SK-N-SH (cell line): Measurements from ENCODE around the gene HGS. TPM values are rescaled to one million over a fixed set of nuclear protein-coding genes. Genes with fewer than 3 reads are reported as not detected.

Experiments used
- CTCF ChIA-PET: fragments of 300-600, 350-600 bp; formaldehyde crosslinking; extraction: SDS; loops from one replicate; lab custom pipeline; 2021; lab: Yijun Ruan, JAX
- POLR2A ChIA-PET: fragments of 350-600 bp; sonication (Branson Sonifier 250); formaldehyde crosslinking; extraction: SDS; loops from one replicate; lab custom pipeline; 2020; ENCODE audit warnings: antibody characterized with exemption, inconsistent platforms; lab: Yijun Ruan, JAX
- DNase-seq: peaks from one replicate; pipeline ENCODE4 v3.0.0; 2012
- H2AFZ ChIP-seq: fragments of 200-600 bp; sonication (generic); 2 replicates; pipeline ENCODE4 v1.8.1; 2016; ENCODE audit warnings: antibody characterized with exemption, mild to moderate bottlenecking, low read depth
- H3F3A ChIP-seq: fragments of 200-600 bp; sonication (generic); replicated peaks from 2 replicates; pipeline ENCODE3; 2016; ENCODE audit warnings: antibody characterized with exemption, mild to moderate bottlenecking; ENCODE audit not compliant: insufficient read depth
- H3K27ac ChIP-seq, 2 experiments: fragments of 200-500 bp in 1 of 2; fragments of 200-600 bp in 1 of 2; sonication (Bioruptor generic) in 1 of 2; sonication (generic), shearing (Covaris generic) in 1 of 2; 2 replicates each; pipeline versions ENCODE4 v1.5.1 to v1.6.1; 2014 to 2016; ENCODE audit warnings: low read depth in 2 of 2, inconsistent platforms in 1 of 2, low read length in 1 of 2, mild to moderate bottlenecking in 1 of 2, mixed read lengths in 1 of 2
- H3K27me3 ChIP-seq: fragments of 200-600 bp; sonication (generic), shearing (Covaris generic); 2 replicates; pipeline ENCODE4 v1.6.1; 2016; ENCODE audit warnings: mixed run types; ENCODE audit not compliant: insufficient read depth
- H3K36me3 ChIP-seq, 2 experiments: fragments of 200-500 bp in 1 of 2; fragments of 200-600 bp in 1 of 2; sonication (Bioruptor generic) in 1 of 2; sonication (generic) in 1 of 2; replicated peaks in 1 of 2; 2 replicates each; pipeline versions ENCODE3 to v1.5.1; 2014 to 2016; ENCODE audit warnings: low read length in 1 of 2, mild to moderate bottlenecking in 1 of 2; ENCODE audit not compliant: insufficient read depth in 2 of 2, control insufficient read depth in 1 of 2
- H3K4me1 ChIP-seq, 2 experiments: fragments of 200-500 bp in 1 of 2; fragments of 200-600 bp in 1 of 2; sonication (Bioruptor generic) in 1 of 2; sonication (generic), shearing (Covaris generic) in 1 of 2; 2 replicates each; pipeline versions ENCODE4 v1.5.1 to v1.6.1; 2014 to 2016; ENCODE audit warnings: low read depth in 1 of 2, low read length in 1 of 2, mixed run types in 1 of 2; ENCODE audit not compliant: insufficient read depth in 2 of 2, control insufficient read depth in 1 of 2
- H3K4me2 ChIP-seq: fragments of 200-600 bp; sonication (generic), shearing (Covaris generic); 2 replicates; pipeline ENCODE4 v1.6.1; 2017; ENCODE audit warnings: mixed run types
- H3K4me3 ChIP-seq, 2 experiments: fragments of 200-500 bp in 1 of 2; fragments of 200-600 bp in 1 of 2; sonication (Bioruptor generic) in 1 of 2; sonication (generic), shearing (Covaris generic) in 1 of 2; 2 replicates each; pipeline versions ENCODE4 v1.5.1 to v1.8.1; 2014 to 2016; ENCODE audit warnings: low read depth in 2 of 2, inconsistent platforms in 1 of 2, low read length in 1 of 2, mild to moderate bottlenecking in 1 of 2, mixed read lengths in 1 of 2, moderate library complexity in 1 of 2
- H3K79me2 ChIP-seq: fragments of 200-600 bp; sonication (generic); 2 replicates; pipeline ENCODE4 v1.8.1; 2017; ENCODE audit warnings: mild to moderate bottlenecking; ENCODE audit not compliant: insufficient read depth
- H3K9ac ChIP-seq: fragments of 200-600 bp; sonication (generic); 2 replicates; pipeline ENCODE4 v1.6.1; 2017; ENCODE audit warnings: mixed run types
- H3K9me2 ChIP-seq: fragments of 200-600 bp; sonication (generic); 2 replicates; pipeline ENCODE4 v1.6.1; 2017; ENCODE audit warnings: mixed run types
- H3K9me3 ChIP-seq: fragments of 200-600 bp; sonication (generic); 2 replicates; pipeline ENCODE4 v1.6.1; 2017; ENCODE audit warnings: mixed run types, mild to moderate bottlenecking, moderate library complexity
- H4K20me1 ChIP-seq: fragments of 200-600 bp; sonication (generic); 2 replicates; pipeline ENCODE4 v1.6.1; 2017; ENCODE audit warnings: mild to moderate bottlenecking, mixed run types; ENCODE audit not compliant: insufficient read depth
- CTCF ChIP-seq: fragments of 200-600 bp; sonication (generic); IDR thresholded peaks from 2 replicates; pipeline ENCODE4 v1.6.1; 2017; ENCODE audit warnings: antibody characterized with exemption, mild to moderate bottlenecking, moderate library complexity
- EP300 ChIP-seq, 2 experiments: IDR thresholded peaks; 2 replicates each; pipeline versions ENCODE4 v1.4.0 to v1.6.1; 2012; ENCODE audit warnings: borderline replicate concordance in 1 of 2, low read depth in 1 of 2, low read length in 1 of 2
- GATA2 ChIP-seq: sonication (generic); formaldehyde crosslinking; IDR thresholded peaks from 2 replicates; pipeline ENCODE4 v1.5.0; 2020; ENCODE audit warnings: mild to moderate bottlenecking, missing genetic modification reagents
- NFIC ChIP-seq: IDR thresholded peaks from 2 replicates; pipeline ENCODE4 v1.4.0; 2012; ENCODE audit warnings: borderline replicate concordance
- RCOR1 ChIP-seq: fragments of 150-350 bp; IDR thresholded peaks from 2 replicates; pipeline ENCODE4 v1.6.1; 2017; ENCODE audit warnings: antibody characterized with exemption, low read length
- WGBS: methylation state at CpG from one replicate; pipeline ENCODE4 v1.1.6; 2017; ENCODE audit warnings: low lambda C conversion rate; 5-methylcytosine and 5-hydroxymethylcytosine counted together
- polyA plus RNA-seq, 3 experiments: library from polyadenylated mRNA; depleted of rRNA; stranded (reverse); fragments of >200 nt; gene quantifications; 2 replicates each; pipeline ENCODE4 v1.2.3, GENCODE V29; 2012

The HGS gene
- polyA plus RNA-seq, 1 of the 3 experiments (the other 2 are of a cell fraction): 192 TPM

- Histone ChIP-seq H3K9me3 (no peaks in the 10 kb centered on the region), H3K27ac (no peak overlapping the region), H3K79me2 (no peaks in the 10 kb centered on the region), H2AFZ (no peak overlapping the region), H3F3A (no peaks in the 10 kb centered on the region), H3K4me2 (no peak overlapping the region), H3K36me3 (no peaks in the 10 kb centered on the region), H3K4me1 (peaks cover 0 to 10% of the 10 kb centered on the region in 2 experiments; a peak in 1 of 4 replicates), H3K9ac (no peak overlapping the region), H3K4me3 (no peak overlapping the region), H4K20me1 (no peaks in the 10 kb centered on the region), H3K27me3 (no peaks in the 10 kb centered on the region), H3K9me2 (no peaks in the 10 kb centered on the region)
- no peak for TF ChIP-seq CTCF
- ChIA-PET CTCF (interaction anchor here (1.0 to 1.8 kb wide), 4 partner anchors 66 to 219 kb away, joined by 3 to 5 read pairs (median 4); no protein-coding TSS in a partner anchor), POLR2A (interaction anchor here (0.5 kb wide), 1 partner anchor 61 kb away, joined by 4 read pairs; no protein-coding TSS in a partner anchor)
- no peak for DNase-seq
- 85% methylated on average over 24 of the region's 28 CpGs for WGBS
Observed at GRCh38 chr17:81740395-81740961, 56.7 kb downstream of the HGS start.

GRCh38 chr17:81741049-81741593, 57.3 kb downstream of the HGS start:
- Histone ChIP-seq H4K20me1 (no peaks in the 10 kb centered on the region), H3K9me2 (no peaks in the 10 kb centered on the region), H3K4me1 (peaks cover 0 to 9% of the 10 kb centered on the region in 2 experiments; a peak in 1 of 4 replicates), H3K4me3 (no peak overlapping the region), H3K9me3 (no peaks in the 10 kb centered on the region), H3K9ac (no peak overlapping the region), H3K27ac (no peak overlapping the region), H3K36me3 (no peaks in the 10 kb centered on the region), H3K27me3 (no peaks in the 10 kb centered on the region), H3K79me2 (no peaks in the 10 kb centered on the region), H2AFZ (no peak overlapping the region), H3F3A (no peaks in the 10 kb centered on the region), H3K4me2 (no peak overlapping the region)
- no peak for DNase-seq
- ChIA-PET POLR2A (no interaction called here), CTCF (interaction anchor here (1.1 to 1.8 kb wide), 3 partner anchors 66 to 218 kb away, joined by 4 to 5 read pairs (median 4); no protein-coding TSS in a partner anchor)
- 28% methylated on average over 20 of the region's 22 CpGs for WGBS
- TF ChIP-seq GATA2 (CRISPR knock-in tag) (peak; percentile 84), EP300 (IDR thresholded peaks at IDR 0.05; ENCODE audit: borderline replicate concordance in 1 of 2, low read depth in 1 of 2, low read length in 1 of 2) (peak in 1 of 2 experiments; percentile 61; a peak in 1 of 4 replicates), CTCF (no peak), RCOR1 (peak; percentile 92), NFIC (no peak)
